ENCODE results near the gene TRAPPC2.

- TF ChIP-seq, protein P1, sequence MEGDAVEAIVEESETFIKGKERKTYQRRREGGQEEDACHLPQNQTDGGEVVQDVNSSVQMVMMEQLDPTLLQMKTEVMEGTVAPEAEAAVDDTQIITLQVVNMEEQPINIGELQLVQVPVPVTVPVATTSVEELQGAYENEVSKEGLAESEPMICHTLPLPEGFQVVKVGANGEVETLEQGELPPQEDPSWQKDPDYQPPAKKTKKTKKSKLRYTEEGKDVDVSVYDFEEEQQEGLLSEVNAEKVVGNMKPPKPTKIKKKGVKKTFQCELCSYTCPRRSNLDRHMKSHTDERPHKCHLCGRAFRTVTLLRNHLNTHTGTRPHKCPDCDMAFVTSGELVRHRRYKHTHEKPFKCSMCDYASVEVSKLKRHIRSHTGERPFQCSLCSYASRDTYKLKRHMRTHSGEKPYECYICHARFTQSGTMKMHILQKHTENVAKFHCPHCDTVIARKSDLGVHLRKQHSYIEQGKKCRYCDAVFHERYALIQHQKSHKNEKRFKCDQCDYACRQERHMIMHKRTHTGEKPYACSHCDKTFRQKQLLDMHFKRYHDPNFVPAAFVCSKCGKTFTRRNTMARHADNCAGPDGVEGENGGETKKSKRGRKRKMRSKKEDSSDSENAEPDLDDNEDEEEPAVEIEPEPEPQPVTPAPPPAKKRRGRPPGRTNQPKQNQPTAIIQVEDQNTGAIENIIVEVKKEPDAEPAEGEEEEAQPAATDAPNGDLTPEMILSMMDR (conservative IDR thresholded peaks at IDR 0.05; ENCODE audit: low read length), result no peak
- no peak for TF ChIP-seq EZH2phosphoT487 (IDR thresholded peaks at IDR 0.05; ENCODE audit: borderline replicate concordance, low read depth, low read length)
These were observed 16.4 kb upstream of the TRAPPC2 start for GRCh38 chrX:13750812-13751211.
